T1000 (cell line): ENCODE data around the gene PATL2.
"Not testable (repeated sequence)": the region's sequence is repeated elsewhere in the genome, so short reads cannot be mapped to it uniquely, and the experiment has no call there.

Experiments used
- DNase-seq: peaks from one replicate; lab custom pipeline; 2025; ENCODE audit warnings: mixed read lengths; lab: John Stamatoyannopoulos, UW

PATL2 gene

GRCh38 chr15:44711096-44711742, at the start of gene PATL2, which contains the start of gene B2M:
Gene PATL2 (minus strand): TSS chr15:44711323. CDS start chr15:44676490, 34,833 bp downstream.
Gene B2M (plus strand): TSS chr15:44711517. CDS start chr15:44711547, 30 bp downstream.
- peak; percentile 94 for DNase-seq

GRCh38 chr15:44753345-44753744, 42.2 kb upstream of the PATL2 start:
- DNase-seq = no peak

DNA sequence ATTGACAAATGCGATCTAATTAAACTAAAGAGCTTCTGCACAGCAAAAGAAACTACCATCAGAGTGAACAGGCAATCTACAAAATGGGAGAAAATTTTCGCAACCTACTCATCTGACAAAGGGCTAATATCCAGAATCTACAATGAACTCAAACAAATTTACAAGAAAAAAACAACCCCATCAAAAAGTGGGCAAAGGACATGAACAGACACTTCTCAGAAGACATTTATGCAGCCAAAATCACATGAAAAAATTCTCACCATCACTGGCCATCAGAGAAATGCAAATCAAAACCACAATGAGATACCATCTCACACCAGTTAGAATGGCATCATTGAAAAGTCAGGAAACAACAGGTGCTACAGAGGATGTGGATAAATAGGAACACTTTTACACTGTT, 32.3 kb upstream of the PATL2 start:
- DNase-seq = not testable (repeated sequence)

- not testable (repeated sequence) for DNase-seq
Measured at GRCh38 chr15:44739222-44739847, 28.2 kb upstream of the PATL2 start.

- no peak for DNase-seq
Measured at GRCh38 chr15:44738340-44738984, 27.3 kb upstream of the PATL2 start.

DNA sequence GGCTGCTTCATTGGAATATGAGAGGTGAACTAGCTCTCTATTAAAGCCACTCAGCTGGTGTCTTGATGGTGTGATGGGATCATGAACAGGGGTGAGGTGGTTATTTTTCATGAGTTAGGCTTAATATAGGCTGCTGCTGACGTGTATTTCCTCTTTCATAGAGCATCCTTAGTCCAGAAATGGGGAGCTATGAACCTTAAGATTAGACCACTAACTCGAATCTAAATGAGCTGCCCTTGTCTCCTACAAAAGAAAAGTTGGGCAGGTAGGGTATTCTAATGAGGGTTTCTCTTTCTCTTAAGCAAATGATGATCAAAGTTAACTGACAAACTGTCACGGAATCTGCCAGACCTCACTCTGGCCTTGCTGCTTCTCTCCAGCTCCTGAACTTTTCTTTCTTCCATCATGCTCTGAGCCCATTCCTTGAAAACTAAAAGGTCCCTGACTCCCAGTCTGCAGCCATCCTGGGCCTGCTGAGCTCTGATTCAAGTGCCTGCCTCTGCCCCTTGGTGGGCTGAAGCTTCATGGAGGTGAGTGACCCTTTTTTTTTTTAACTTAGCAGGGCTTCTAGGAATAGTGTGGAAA, 25.1 kb upstream of the PATL2 start, which contains the start of gene TRIM69:
Gene TRIM69, plus strand, starts transcription at position 348 of the 585 bp plus-strand sequence. Its CDS starts 177 bp downstream, at position 525.
- no peak for DNase-seq

DNA sequence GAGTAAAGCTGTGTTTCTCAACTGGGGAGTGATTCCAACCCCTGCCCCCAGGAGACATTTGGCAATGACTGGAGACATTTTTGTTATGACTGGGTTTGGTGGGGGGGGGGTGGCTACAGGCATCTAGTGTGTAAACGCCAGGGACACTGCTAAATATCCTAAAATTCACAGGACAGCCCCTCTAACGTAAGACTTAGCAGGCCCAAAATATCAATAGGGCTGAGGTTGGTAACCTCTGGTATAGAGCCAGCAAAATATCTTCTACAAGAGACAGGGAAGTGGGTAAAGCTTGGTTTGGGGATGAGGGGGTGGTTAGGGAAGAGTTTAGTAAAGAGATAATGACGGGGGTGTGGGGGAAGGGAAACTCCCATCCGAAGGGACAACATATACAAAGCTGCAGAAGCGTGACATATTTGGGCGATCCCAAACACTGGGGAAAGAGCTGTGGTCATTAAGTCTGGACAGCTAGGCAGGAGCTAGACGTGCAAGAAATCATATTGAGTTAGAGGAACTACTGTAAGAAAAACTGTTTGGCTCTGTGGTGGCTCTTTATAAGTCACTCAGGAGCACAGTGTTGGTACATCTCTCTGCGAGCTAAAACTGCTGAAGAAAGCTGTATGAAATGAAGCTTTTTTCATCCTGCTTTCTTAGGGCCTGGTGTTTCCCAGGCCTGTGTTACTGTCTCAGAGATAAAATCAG, 24.5 kb upstream of the PATL2 start:
- DNase-seq = no peak

- DNase-seq = no peak
Measured at GRCh38 chr15:44734839-44735481, 23.8 kb upstream of the PATL2 start.

DNA sequence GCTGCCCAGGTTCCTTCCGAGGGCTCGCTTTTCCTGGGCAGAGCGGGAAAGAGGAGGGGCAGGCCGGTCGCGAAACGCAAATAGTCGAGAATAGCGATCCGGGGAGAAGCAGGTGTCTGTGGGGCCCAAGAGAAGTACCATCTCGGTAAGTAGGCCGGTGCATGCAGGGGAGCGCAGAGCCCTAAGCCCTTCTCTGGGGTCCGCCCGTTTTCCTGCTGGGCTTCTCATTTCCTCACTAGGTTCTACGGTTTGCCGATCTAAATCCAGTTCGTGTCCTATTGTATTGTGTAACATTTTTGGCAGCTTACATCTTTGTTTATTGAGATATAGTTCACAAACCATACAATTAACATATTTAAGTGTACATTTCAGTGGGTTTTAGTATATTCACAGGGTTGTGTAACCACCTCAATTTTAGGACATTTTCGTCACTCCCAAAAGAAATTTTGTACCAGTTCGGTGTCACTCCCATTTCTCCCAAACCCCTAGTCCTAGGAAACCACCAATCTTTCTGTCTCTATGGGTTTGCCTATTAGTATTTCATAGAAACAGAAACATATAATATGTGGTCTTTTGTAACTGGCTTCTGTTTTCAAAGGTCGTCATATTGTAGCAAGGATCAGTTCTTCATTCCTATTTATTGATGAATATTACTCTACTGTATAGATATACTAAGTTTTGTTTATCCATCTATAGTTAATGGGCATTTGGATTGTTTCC, 18.4 kb upstream of the PATL2 start:
- DNase-seq = peak; percentile 44

DNA sequence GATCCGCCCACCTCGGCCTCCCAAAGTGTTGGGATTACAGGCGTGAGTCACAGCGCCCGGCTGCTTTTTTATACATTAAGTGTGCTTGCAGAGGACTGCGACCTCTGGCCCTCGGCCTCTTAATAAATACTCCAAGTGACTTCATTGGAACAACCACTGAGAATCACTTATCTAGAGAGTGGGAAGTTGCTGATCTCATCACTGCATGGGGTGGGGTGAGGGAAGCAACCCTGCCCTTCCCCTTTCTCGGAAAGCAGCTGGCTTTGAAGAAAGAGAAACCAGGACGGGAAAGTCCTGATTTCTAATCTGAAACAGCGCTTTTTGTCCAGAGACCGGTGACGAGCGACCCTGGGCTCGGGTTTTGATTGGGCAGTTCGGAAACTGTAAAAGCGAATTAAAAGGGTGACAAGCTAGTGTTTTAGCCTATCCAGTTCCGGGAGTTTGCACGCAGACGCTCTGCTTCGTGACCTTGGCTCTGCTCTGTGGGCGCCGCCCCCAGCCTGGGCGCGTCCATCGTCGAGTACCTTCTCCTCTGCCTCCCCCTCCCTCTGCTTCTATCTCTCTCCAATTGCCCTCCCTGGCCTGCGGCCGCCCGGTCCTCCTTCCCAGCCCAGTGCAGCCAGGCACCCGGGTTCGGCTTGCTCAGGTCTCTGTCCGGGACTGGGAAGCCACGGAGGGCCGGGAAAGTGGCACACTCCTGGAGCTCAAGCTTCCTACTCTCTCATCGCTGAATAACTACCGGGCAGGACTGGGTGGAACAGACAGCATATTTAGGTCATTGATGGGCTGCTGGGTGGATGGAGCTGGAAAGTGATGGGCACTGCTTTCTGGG, 17.7 kb upstream of the PATL2 start:
- peak; percentile 92 for DNase-seq

DNA sequence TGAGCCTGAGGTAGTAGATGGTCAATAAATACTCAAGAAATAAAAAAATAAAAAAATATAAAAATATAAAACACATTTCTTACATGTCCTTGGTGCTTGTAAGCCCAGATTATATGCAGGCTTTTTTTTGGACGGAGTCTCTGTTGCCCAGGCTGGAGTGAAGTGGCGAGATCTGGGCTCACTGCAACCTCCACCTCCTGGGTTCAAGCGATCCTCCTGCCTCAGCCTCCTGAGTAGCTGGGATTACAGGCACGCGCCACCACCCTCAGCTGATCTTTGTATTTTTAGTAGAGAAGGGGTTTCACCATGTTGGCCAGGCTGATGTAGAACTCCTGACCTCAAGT, 17.1 kb upstream of the PATL2 start:
- not testable (repeated sequence) for DNase-seq

- DNase-seq = no peak
Measured at GRCh38 chr15:44727485-44728231, 16.5 kb upstream of the PATL2 start.

GRCh38 chr15:44726568-44727484, 15.7 kb upstream of the PATL2 start:
- DNase-seq = peak; percentile 14

- no peak for DNase-seq
Measured at GRCh38 chr15:44726136-44726535, 15.0 kb upstream of the PATL2 start.

DNA sequence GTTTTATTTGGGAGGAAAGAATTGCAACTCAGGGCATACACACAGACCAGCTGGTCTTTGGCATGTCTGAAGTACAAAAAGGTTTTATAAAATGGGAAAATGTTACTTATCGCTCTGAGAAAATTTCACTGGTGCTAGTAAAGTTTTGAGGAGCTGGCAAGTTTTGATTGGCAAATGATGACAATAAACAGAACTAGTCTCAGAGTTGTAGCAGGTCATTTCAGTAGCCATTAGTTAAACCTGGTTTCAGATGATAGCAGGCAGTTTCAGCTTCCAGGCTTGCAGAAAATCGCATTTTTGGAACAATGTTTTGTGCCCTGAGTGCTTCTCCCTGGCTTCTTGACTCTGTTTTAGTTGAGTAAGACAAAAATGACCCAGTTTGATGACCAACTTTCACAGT, 10.9 kb upstream of the PATL2 start:
- no peak for DNase-seq

- DNase-seq = no peak
Measured at GRCh38 chr15:44720460-44721176, 9.5 kb upstream of the PATL2 start.

GRCh38 chr15:44720000-44720435, 8.9 kb upstream of the PATL2 start:
- not testable (repeated sequence) for DNase-seq
